ENCODE results near the gene OR12D1.

- TF ChIP-seq CTCF (IDR thresholded peaks at IDR 0.05; ENCODE audit: borderline replicate concordance, extremely low read depth, low read length, poor library complexity, severe bottlenecking) (no peak), EZH2 (IDR thresholded peaks at IDR 0.05; ENCODE audit: borderline replicate concordance, low read depth, low read length, severe bottlenecking) (no peak)
Measured at GRCh38 chr6:29426654-29427053, 11.9 kb downstream of the OR12D1 start.

All from DND-41 (cell line).